RPMI8226 (cell line): ENCODE data around the gene ENPP3.
A peak's percentile ranks its signal among the peaks of the same experiment; 100 is the strongest.

ENCODE experiments used
- DNase-seq: peaks from one replicate; pipeline ENCODE4 v3.0.0-alpha.2; 2015

ENPP3 gene

GRCh38 chr6:131643855-131644460 lies 6.9 kb downstream of the ENPP3 start:
- DNase-seq, result no peak

DNA sequence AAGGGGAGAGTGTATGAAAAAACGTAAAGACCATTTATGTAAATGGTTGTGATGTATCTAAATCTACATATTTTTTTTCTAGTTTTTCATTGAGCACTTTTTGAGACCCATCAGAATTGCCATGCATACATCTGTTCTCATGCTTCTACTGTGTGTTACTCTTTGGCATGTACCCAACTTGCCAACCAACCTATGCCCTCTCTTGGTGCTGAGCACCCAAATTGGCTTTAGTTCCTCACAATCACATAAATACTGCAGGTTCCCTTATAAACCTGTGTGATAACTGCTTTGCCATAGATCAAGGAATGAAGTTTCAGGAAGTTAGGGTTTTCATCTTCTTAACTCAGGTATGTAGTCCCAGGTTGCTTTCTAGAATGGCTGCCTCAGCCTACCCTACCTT lies 7.8 kb downstream of the ENPP3 start:
- DNase-seq, result no peak

- DNase-seq, result no peak
Observed at GRCh38 chr6:131645846-131646245, 8.7 kb downstream of the ENPP3 start.

DNA sequence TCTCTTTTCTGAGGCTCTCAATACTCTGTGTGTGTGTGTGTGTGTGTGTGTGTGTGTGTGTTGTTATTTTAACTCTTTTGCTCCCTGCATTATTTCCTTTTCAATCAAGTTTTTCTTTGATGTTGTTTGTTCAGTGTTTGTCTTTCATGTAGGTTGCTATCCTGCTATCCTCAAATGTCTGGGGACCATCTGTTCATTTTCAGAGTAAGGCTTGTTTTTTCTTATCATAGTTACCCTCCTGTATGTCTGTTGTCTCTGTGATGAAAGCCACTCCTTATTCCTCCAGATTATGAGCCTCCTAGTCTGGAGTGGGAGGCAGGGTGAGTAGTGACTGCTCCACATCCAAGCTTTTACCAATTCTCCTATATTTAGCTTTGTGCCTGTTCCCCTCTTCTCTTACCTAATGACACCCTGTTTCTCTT lies 9.2 kb downstream of the ENPP3 start:
- DNase-seq, result no peak

- DNase-seq, result no peak
Observed at GRCh38 chr6:131651782-131652181, 14.7 kb downstream of the ENPP3 start.

DNA sequence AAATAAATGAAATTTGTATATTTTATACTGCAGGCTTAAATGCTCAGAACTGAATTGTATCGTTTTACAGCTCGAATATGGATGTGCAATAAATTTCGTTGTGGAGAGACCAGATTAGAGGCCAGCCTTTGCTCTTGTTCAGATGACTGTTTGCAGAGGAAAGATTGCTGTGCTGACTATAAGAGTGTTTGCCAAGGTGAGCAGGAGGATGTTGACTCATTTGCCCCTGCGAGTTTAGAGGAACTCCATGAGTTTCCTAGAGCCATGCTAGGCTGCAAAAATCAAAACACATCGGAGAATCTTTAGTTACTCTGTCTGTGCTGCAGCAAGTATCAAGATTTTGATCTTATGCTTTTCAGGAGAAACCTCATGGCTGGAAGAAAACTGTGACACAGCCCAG lies 15.4 kb downstream of the ENPP3 start:
- DNase-seq, result no peak

- no peak for DNase-seq
Observed at GRCh38 chr6:131654326-131654725, 17.2 kb downstream of the ENPP3 start.

DNA sequence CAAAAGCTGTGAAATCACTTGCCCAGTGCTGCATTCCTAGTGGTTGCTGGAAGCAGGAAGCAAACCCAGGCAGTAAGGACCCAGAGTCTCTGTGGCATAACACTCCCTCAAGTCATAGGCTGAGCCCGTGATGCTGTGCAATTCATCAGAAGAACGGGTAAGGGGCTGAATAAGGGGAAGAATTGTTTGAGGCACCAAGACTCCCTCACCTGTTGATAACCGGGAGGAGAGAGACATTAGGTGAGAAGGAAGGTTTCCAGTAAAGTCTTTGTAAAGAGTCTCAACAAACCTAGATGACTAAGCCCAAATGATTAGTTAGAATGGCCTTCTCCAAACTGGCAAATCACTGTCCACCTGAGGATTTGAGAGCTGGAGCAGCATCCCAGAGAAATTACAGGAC lies 18.3 kb downstream of the ENPP3 start:
- no peak for DNase-seq

DNA sequence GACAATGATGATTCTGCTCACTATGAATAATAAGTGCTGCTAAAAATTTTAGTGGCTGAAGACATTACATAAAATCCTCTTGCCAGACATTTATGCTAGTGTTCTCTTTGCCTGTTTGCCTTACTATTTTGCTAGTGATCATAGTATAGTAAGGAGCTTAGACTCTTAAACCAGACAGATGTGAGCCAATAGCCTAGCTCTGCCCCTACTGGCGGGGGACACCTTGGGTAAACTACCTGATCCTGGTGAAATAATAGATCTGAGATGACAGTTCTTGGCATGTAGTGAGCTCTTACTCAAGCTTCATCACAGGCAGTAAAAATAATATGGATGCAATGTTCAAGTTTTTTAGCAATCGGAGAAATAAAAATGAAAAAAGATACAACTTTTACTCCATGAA lies 18.8 kb downstream of the ENPP3 start:
- no peak for DNase-seq

- no peak for DNase-seq
Observed at GRCh38 chr6:131656667-131657066, 19.6 kb downstream of the ENPP3 start.

DNA sequence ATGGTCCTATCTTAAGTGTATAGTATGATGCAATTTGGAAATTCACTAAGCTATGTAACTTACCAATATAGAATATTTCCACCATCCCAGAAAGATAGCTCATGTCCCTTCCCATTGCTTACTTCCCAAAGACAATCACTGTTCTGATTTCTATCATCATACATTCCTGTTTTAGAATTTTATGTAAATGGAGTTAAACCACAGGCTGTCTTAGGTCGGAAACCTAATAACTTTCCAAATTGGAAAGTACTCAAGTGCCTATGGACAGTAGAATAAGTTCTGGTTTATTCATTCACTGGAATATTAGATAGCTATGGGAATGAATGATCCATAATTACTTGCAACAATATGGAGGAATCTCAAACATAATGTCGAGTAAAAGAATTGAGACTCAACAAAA lies 20.1 kb downstream of the ENPP3 start:
- no peak for DNase-seq

GRCh38 chr6:131657630-131658111 lies 20.6 kb downstream of the ENPP3 start:
- DNase-seq, result no peak

DNA sequence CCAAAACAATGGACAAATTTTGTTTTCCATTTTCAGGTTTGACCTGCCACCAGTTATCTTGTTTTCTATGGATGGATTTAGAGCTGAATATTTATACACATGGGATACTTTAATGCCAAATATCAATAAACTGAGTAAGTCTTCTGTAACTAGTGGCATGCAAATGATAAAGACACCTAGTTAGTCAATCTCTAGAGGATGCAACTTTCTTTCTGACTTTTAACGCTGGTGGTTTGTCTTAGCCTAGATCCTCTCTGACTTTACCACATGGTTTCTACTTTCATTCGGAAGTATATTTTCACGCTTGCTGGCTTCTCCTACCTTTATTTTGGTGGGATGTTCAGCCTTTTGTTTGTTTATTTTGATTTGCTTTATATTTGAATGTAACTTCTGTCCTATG lies 21.2 kb downstream of the ENPP3 start:
- DNase-seq, result no peak

DNA sequence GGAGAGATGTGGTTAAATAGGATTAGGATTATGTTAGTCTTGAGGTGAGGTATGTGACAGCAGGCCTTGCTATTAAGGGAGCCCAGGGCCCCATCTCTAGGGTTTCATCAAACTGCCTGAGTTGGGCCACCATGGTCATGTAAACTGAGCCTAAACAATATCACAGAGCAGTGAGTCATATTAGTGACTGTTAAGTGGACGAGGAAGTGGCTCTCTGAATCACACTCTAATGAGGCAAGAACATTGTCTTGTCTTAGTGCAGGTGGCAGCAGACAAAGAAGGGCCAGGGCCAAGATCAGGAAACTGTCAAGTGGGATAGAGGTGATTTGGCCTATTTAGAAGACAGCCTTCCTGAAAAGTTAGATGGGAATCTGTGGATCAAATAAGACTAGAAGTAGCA lies 23.1 kb downstream of the ENPP3 start:
- no peak for DNase-seq

GRCh38 chr6:131663578-131664165 lies 26.6 kb downstream of the ENPP3 start:
- DNase-seq, result no peak

DNA sequence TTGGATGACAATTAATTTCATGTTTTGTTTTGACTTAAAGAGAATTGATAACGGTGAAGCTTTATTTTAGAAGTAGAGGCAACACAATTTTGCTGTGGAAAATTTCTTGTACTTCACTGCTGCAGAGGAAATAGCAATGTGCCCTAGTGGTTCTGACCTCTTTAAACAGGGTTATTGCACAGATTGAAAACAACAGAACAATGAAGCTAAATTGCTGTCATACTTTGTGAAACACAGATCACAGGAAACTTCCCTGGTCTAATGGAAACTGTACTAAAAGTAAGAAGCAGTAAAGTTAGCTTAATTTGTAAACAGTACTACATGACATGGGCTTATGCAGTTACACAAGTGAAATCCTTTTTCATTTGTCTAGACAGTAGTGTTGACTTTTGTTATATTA lies 32.8 kb downstream of the ENPP3 start:
- DNase-seq, result no peak

- DNase-seq, result no peak
Observed at GRCh38 chr6:131673184-131673583, 36.1 kb downstream of the ENPP3 start.

DNA sequence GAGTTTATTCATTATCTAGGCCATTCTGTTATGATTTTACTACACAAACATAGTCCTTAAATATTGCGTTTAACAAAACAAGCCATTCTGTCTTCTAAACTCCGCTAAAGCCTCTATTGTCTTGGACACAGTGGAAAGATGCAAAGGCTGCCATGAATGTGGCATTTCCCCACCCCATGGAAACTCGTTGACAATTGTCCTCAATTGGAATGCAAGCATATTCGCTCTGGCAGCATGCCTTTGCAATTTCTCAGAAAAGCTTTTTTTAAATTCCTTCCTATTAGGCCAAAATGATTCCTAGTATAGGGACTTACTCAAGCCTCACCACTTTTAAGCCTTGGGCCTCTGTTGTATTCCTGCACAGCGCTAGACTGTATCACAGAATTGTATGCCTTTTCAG lies 41.3 kb downstream of the ENPP3 start:
- no peak for DNase-seq

DNA sequence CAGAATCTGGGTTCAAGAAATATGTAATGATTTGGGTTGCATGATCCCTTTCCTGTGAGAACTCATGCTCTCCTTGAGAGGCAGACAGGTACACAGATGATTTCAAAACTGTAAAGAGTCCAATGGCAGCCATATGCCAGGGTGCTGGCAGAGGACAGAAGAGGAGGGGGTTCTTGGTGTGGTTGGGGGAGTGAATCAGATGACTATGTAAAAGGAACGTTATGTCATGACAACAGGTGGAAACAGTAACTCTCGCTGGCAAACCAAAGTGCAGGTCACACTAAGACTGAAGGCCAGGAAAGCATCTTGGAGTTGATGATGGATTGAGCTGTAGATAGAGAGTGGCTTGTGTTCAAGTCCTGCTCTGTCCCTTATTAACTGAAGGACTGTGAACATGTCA lies 43.8 kb downstream of the ENPP3 start:
- DNase-seq, result no peak

DNA sequence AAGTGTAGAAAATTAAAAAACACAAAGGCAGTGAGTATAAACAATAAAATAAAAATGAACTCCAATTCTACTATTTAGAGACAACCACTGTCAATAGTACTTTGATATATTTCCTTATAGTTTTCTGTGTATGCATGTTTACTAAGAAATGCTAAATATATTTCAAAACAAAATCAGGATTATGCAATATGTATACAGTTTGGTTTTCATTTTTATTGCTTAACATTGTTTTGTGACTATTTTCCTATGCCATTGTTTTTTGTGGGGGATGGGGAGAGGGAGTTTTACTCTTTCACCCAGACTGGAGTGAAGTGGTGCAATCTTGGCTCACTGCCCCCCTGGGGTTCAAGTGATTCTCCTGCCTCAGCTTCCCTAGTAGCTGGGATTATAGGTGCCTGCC lies 44.5 kb downstream of the ENPP3 start:
- DNase-seq, result no peak

- DNase-seq, result no peak
Observed at GRCh38 chr6:131682442-131682841, 45.3 kb downstream of the ENPP3 start.

DNA sequence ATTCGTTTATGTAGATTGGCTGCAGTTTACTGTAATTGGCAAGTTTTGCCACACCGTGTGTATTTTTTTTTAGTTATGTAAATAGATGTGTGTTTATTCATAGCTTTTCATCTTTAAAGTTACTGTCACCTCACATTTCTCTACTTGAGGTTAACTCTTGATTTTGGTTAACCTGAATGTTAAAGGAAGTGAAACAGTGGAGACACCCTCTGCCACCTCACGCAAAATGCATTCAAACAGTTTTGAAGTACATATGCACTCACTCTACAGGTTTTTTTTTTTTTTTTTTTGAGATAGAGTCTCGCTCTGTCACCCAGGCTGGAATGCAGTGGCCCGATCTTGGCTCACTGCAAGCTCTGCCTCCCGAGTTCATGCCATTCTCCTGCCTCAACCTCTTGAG lies 46.4 kb downstream of the ENPP3 start:
- DNase-seq, result peak; percentile 40

DNA sequence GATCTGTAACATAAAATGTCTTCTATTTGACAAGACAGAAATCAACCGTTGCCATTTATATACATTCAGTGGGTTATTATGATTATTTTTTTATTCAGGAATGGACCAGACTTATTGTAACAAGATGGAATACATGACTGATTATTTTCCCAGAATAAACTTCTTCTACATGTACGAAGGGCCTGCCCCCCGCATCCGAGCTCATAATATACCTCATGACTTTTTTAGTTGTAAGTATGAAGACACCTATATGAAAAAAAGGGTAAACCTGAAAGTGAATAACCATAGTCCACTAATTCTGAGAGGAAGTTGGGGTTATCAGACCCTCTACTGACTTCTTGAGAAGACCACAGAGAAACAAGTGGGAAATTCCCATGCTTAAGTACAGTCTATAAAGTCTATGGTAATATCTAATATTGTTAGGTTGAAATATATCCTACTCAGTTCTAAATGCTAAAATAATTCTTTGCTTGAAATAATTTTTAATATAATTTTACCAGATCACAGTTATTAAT lies 48.2 kb downstream of the ENPP3 start:
- no peak for DNase-seq

GRCh38 chr6:131687022-131687421 lies 49.9 kb downstream of the ENPP3 start:
- DNase-seq, result no peak

DNA sequence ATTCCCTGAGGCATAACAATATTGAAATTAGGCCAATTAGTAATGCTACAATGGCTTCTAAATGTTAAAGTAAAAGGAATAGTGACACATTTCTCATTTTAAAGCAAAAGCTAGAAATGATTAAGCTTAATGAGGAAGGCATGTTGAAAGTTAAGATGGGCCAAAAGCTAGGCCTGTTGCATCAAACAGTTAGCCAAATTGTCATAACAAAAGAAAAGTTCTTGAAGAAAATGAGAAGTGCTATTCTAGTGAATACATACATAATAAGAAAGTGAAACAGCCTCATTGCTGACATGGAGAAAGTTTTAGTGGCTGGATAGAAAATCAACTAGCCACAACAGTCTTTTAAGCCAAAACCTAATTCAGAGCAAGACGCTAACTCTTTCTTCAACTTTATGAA lies 51.2 kb downstream of the ENPP3 start:
- DNase-seq, result no peak
